BE2C (cell line): ENCODE measurements around the gene STAB1.
A peak's percentile ranks its signal among the peaks of the same experiment; 100 is the strongest.

Source experiments
- DNase-seq: peaks from one replicate; pipeline ENCODE4 v3.0.0-alpha.2; 2020
- H3K27me3 ChIP-seq: fragments of 250-450 bp; sonication (Bioruptor Pico); 2 replicates; pipeline ENCODE4 v1.5.1; 2020; ENCODE audit warnings: mild to moderate bottlenecking
- H3K36me3 ChIP-seq: fragments of 250-450 bp; sonication (Bioruptor Pico); 2 replicates; pipeline ENCODE4 v1.5.1; 2020; ENCODE audit warnings: mild to moderate bottlenecking
- H3K4me1 ChIP-seq: fragments of 250-450 bp; sonication (Bioruptor Pico); 2 replicates; pipeline ENCODE4 v1.5.1; 2020
- H3K4me3 ChIP-seq: 2 replicates; pipeline ENCODE4 v1.5.1; 2011; ENCODE audit warnings: low read depth, low read length
- H3K9me3 ChIP-seq: fragments of 250-450 bp; sonication (Bioruptor Pico); 2 replicates; pipeline ENCODE4 v1.5.1; 2020
- CTCF ChIP-seq: IDR thresholded peaks from 2 replicates; pipeline ENCODE4 v1.5.1; 2012; ENCODE audit warnings: mild to moderate bottlenecking, low read depth, low read length

The STAB1 gene

GRCh38 chr3:52541050-52541449 is 45.9 kb downstream of the STAB1 start:
- no peaks in the 10 kb centered on the region for H3K9me3 ChIP-seq
- H3K4me3 ChIP-seq = no peak overlapping the region
- H3K4me1 ChIP-seq = no peaks in the 10 kb centered on the region
- no peaks in the 10 kb centered on the region for H3K27me3 ChIP-seq
- DNase-seq = no peak
- TF ChIP-seq CTCF = no peak
- 0 out of 2 replicates have a peak, but pooled peaks cover 2% of the 10 kb centered on the region for H3K36me3 ChIP-seq

- peaks cover 5% of the 10 kb centered on the region for H3K4me1 ChIP-seq
- H3K36me3 ChIP-seq = 0 out of 2 replicates have a peak, but pooled peaks cover 2% of the 10 kb centered on the region
- no peak overlapping the region for H3K4me3 ChIP-seq
- TF ChIP-seq CTCF = no peak
- no peaks in the 10 kb centered on the region for H3K9me3 ChIP-seq
- no peaks in the 10 kb centered on the region for H3K27me3 ChIP-seq
- DNase-seq = no peak
Observed at GRCh38 chr3:52544937-52545336, 49.8 kb downstream of the STAB1 start.

GRCh38 chr3:52546111-52546901 is 51.2 kb downstream of the STAB1 start:
- TF ChIP-seq CTCF = no peak
- DNase-seq = no peak

GRCh38 chr3:52547143-52547542 is 52.0 kb downstream of the STAB1 start:
- TF ChIP-seq CTCF = peak; percentile 16; the same call in 1 of the 2 replicates
- H3K27me3 ChIP-seq = no peaks in the 10 kb centered on the region
- no peaks in the 10 kb centered on the region for H3K9me3 ChIP-seq
- H3K4me3 ChIP-seq = no peak overlapping the region
- DNase-seq = no peak
- H3K36me3 ChIP-seq = no peaks in the 10 kb centered on the region; the same call in 1 of the 2 replicates
- peaks cover 5% of the 10 kb centered on the region for H3K4me1 ChIP-seq

More at GRCh38 chr3:52546111-52546901, 51.2 kb downstream of the STAB1 start:
- Histone ChIP-seq H3K4me1 (peaks cover 5% of the 10 kb centered on the region), H3K4me3 (no peak overlapping the region), H3K27me3 (no peaks in the 10 kb centered on the region), H3K36me3 (no peaks in the 10 kb centered on the region), H3K9me3 (no peaks in the 10 kb centered on the region)

GRCh38 chr3:52551118-52551517 is 56.0 kb downstream of the STAB1 start:
- H3K4me1 ChIP-seq = peaks cover 5% of the 10 kb centered on the region
- H3K4me3 ChIP-seq = no peak overlapping the region
- DNase-seq = no peak
- no peak for TF ChIP-seq CTCF
- H3K9me3 ChIP-seq = no peaks in the 10 kb centered on the region
- H3K27me3 ChIP-seq = no peaks in the 10 kb centered on the region
- no peaks in the 10 kb centered on the region; the same call in 1 of the 2 replicates for H3K36me3 ChIP-seq

GRCh38 chr3:52552089-52552488 is 57.0 kb downstream of the STAB1 start:
- Histone ChIP-seq H3K4me1 (peaks cover under 1% of the 10 kb centered on the region; the same call in 1 of the 2 replicates), H3K36me3 (no peaks in the 10 kb centered on the region; the same call in 1 of the 2 replicates), H3K27me3 (no peaks in the 10 kb centered on the region), H3K4me3 (no peak overlapping the region), H3K9me3 (no peaks in the 10 kb centered on the region)
- no peak for DNase-seq
- no peak for TF ChIP-seq CTCF
